Endothelial cell (in vitro differentiated cells): ENCODE results near the gene THSD7A. TPM values are rescaled to one million over a fixed set of nuclear protein-coding genes. Genes with fewer than 3 reads are reported as not detected.

Experiments used
- DNase-seq: peaks from one replicate; pipeline ENCODE4 v3.0.0; 2021; ENCODE audit warnings: low spot score
- H3K27ac Mint-ChIP-seq: one replicate; pipeline ENCODE4 v1.8.0; 2021; ENCODE audit warnings: mixed read lengths, inconsistent platforms; ENCODE audit not compliant: unreplicated experiment
- H3K27me3 Mint-ChIP-seq: one replicate; pipeline ENCODE4 v1.8.0; 2021; ENCODE audit warnings: mild to moderate bottlenecking, moderate library complexity, mixed read lengths, inconsistent platforms; ENCODE audit not compliant: unreplicated experiment
- H3K36me3 Mint-ChIP-seq: one replicate; pipeline ENCODE4 v1.8.0; 2021; ENCODE audit warnings: mild to moderate bottlenecking, low read depth, mixed read lengths, inconsistent platforms; ENCODE audit not compliant: unreplicated experiment
- H3K4me1 Mint-ChIP-seq: one replicate; pipeline ENCODE4 v1.8.0; 2021; ENCODE audit warnings: mild to moderate bottlenecking, mixed read lengths, inconsistent platforms; ENCODE audit not compliant: unreplicated experiment
- H3K4me3 Mint-ChIP-seq: one replicate; pipeline ENCODE4 v1.8.0; 2021; ENCODE audit warnings: mild to moderate bottlenecking, mixed read lengths, inconsistent platforms; ENCODE audit not compliant: unreplicated experiment
- H3K9me3 Mint-ChIP-seq: one replicate; pipeline ENCODE4 v1.8.0; 2021; ENCODE audit warnings: mixed read lengths, inconsistent platforms; ENCODE audit not compliant: unreplicated experiment
- CTCF ChIP-seq: fragments of 200-600 bp; sonication (generic); IDR thresholded peaks from one replicate; pipeline ENCODE4 v1.5.0; 2021; ENCODE audit warnings: antibody characterized with exemption; ENCODE audit not compliant: unreplicated experiment
- total RNA-seq: library from RNA; stranded (reverse); fragmentation: NEBNext Ultra II Directional; extraction: Animal tissue kit (Norgen Biotek cat#: 25700); gene quantifications from one replicate; pipeline ENCODE4 v1.2.1, GENCODE V29; 2021; ENCODE audit not compliant: unreplicated experiment

Gene THSD7A
- total RNA-seq, 1 donor from 2014 or later: 28.7 TPM

DNA sequence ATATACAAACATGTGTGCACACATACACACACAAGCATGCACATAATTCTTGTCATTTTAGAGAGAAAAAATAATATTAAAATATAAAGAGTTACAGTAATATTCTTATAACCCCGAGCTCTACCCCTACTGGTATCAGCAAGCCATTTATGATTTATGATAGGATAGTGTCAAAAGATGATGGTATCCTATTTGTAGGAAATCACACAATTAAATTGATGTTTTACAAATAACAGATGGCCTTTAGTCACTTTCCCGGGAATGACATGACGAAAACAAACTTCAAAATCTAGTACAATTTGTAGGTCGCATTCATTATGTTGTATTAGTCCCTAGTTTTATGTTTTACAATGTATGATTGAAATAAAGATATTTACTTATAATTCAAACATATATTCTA is 36.8 kb downstream of the THSD7A start:
- H3K4me3 Mint-ChIP-seq: no peak overlapping the region
- H3K9me3 Mint-ChIP-seq: no peaks in the 10 kb centered on the region
- peaks cover 3% of the 10 kb centered on the region for H3K4me1 Mint-ChIP-seq
- no peak overlapping the region for H3K27ac Mint-ChIP-seq
- H3K27me3 Mint-ChIP-seq: no peaks in the 10 kb centered on the region
- TF ChIP-seq CTCF: no peak
- DNase-seq: no peak
- no peaks in the 10 kb centered on the region for H3K36me3 Mint-ChIP-seq

GRCh38 chr7:11792166-11792565 is 39.8 kb downstream of the THSD7A start:
- H3K27me3 Mint-ChIP-seq: no peaks in the 10 kb centered on the region
- no peak overlapping the region for H3K27ac Mint-ChIP-seq
- H3K9me3 Mint-ChIP-seq: no peaks in the 10 kb centered on the region
- H3K4me3 Mint-ChIP-seq: no peak overlapping the region
- H3K4me1 Mint-ChIP-seq: peaks cover 3% of the 10 kb centered on the region
- no peaks in the 10 kb centered on the region for H3K36me3 Mint-ChIP-seq
- no peak for TF ChIP-seq CTCF
- DNase-seq: no peak

DNA sequence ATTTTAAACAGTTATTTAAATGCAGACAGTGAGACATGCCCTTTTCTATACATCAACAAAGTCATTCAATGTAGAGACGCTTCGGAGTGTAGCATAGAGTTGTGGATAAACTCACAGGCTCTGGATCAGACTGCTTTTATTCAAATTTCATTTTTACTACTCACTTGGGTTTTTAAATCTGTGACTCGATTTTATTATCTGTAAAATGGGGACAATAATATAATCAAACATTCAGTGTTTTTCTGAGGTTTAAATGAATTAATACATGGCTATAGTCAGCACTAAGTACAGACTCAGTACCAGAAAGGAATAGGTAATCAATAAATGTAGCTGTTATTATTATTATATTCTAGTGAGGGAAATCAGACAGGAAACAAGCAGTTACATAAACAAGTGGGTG is 43.4 kb downstream of the THSD7A start:
- no peaks in the 10 kb centered on the region for H3K27me3 Mint-ChIP-seq
- H3K9me3 Mint-ChIP-seq: no peaks in the 10 kb centered on the region
- TF ChIP-seq CTCF: no peak
- H3K36me3 Mint-ChIP-seq: no peaks in the 10 kb centered on the region
- no peak overlapping the region for H3K27ac Mint-ChIP-seq
- no peak overlapping the region for H3K4me3 Mint-ChIP-seq
- DNase-seq: no peak
- peaks cover 8% of the 10 kb centered on the region for H3K4me1 Mint-ChIP-seq

DNA sequence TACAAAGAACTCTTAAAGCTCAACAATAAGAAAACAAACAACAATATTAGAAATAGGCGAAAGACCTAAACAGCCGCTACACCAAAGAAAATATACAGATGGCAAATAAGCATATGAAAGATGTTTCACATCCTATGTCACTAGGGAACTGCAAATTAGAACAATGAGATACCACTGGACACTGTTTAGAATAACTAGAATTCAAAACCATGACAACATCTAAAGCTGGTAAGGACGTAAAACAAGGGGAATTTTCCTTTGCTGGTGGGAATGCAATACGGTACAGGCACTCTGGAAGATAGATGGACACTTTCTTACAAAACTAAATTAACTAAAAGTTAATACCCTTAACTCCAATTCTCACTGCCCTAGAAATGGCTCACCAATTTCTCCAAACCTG is 44.5 kb downstream of the THSD7A start:
- Mint-ChIP-seq H3K27me3 (no peaks in the 10 kb centered on the region), H3K36me3 (no peaks in the 10 kb centered on the region), H3K27ac (no peak overlapping the region), H3K9me3 (no peaks in the 10 kb centered on the region), H3K4me3 (no peak overlapping the region), H3K4me1 (peaks cover 8% of the 10 kb centered on the region)
- no peak for TF ChIP-seq CTCF
- no peak for DNase-seq

GRCh38 chr7:11786186-11786585 is 45.8 kb downstream of the THSD7A start:
- Mint-ChIP-seq H3K9me3 (no peaks in the 10 kb centered on the region), H3K27me3 (peaks cover under 1% of the 10 kb centered on the region), H3K4me1 (peaks cover 5% of the 10 kb centered on the region), H3K4me3 (no peak overlapping the region), H3K27ac (no peak overlapping the region), H3K36me3 (no peaks in the 10 kb centered on the region)
- no peak for TF ChIP-seq CTCF
- DNase-seq: no peak
